ENCODE results near the gene PRR14L. TPM values are rescaled to one million over a fixed set of nuclear protein-coding genes. Genes with fewer than 3 reads are reported as not detected.
"Not testable (repeated sequence)": the region's sequence is repeated elsewhere in the genome, so short reads cannot be mapped to it uniquely, and the experiment has no call there.

PRR14L gene
- total and polyA plus RNA-seq, 7 donors = 2.7 to 16.4 (median 8.8) TPM

- H3K4me1 ChIP-seq = peaks cover 26% of the 10 kb centered on the region
- no peaks in the 10 kb centered on the region for H3K9me3 ChIP-seq
- H3K4me3 ChIP-seq = no peak overlapping the region
- H3K36me3 ChIP-seq (ENCODE audit: insufficient read depth in 1 of 2, low read depth in 1 of 2) = peaks cover 0 to 37% of the 10 kb centered on the region in 2 donors
- H3K27me3 ChIP-seq (ENCODE audit: insufficient read depth in 3 of 3, low read length in 2 of 3) = no peaks in the 10 kb centered on the region
- ATAC-seq = no peak
- WGBS, 3 donors = 50 to 65% (median 62%) methylated on average over 17 of the region's 17 CpGs
- DNase-seq = peak in 1 of 2 donors; percentile 18
- no peak overlapping the region for H3K27ac ChIP-seq
- intact Hi-C loops (cut with DNase I) = no loop called here
- TF ChIP-seq CTCF (IDR thresholded peaks at IDR 0.05) = no peak
Observed at GRCh38 chr22:31681349-31682345, 68.3 kb downstream of the PRR14L start.

- intact Hi-C loops (cut with DNase I) = no loop called here
- Histone ChIP-seq H3K4me3 (no peak overlapping the region), H3K27ac (no peak overlapping the region), H3K27me3 (ENCODE audit: insufficient read depth in 3 of 3, low read length in 2 of 3) (no peaks in the 10 kb centered on the region), H3K9me3 (no peaks in the 10 kb centered on the region), H3K4me1 (peaks cover 26% of the 10 kb centered on the region), H3K36me3 (ENCODE audit: insufficient read depth in 1 of 2, low read depth in 1 of 2) (peaks cover 0 to 30% of the 10 kb centered on the region in 2 donors)
- ATAC-seq = no peak
- TF ChIP-seq CTCF (IDR thresholded peaks at IDR 0.05) = no peak
- DNase-seq = no peak
- WGBS, 3 donors = 29 to 34% (median 30%) methylated on average over 9 of the region's 9 CpGs
Observed at GRCh38 chr22:31680861-31681341, 69.0 kb downstream of the PRR14L start.

- Histone ChIP-seq H3K36me3 (ENCODE audit: insufficient read depth in 1 of 2, low read depth in 1 of 2) (peaks cover 0 to 10% of the 10 kb centered on the region in 2 donors), H3K4me1 (peaks cover 26% of the 10 kb centered on the region), H3K27ac (no peak overlapping the region), H3K27me3 (ENCODE audit: insufficient read depth in 3 of 3, low read length in 2 of 3) (no peaks in the 10 kb centered on the region), H3K4me3 (no peak overlapping the region), H3K9me3 (no peaks in the 10 kb centered on the region)
- 87 to 94% (median 89%) methylated on average over 7 of the region's 7 CpGs for WGBS, 3 donors
- DNase-seq = no peak
- ATAC-seq = no peak
- intact Hi-C loops (cut with DNase I) = no loop called here
- TF ChIP-seq CTCF (IDR thresholded peaks at IDR 0.05) = no peak
Observed at GRCh38 chr22:31678748-31679147, 71.2 kb downstream of the PRR14L start.

GRCh38 chr22:31676700-31677099 is 73.2 kb downstream of the PRR14L start:
- no peak for TF ChIP-seq CTCF (IDR thresholded peaks at IDR 0.05)
- no peaks in the 10 kb centered on the region for H3K9me3 ChIP-seq
- peaks cover 19% of the 10 kb centered on the region for H3K4me1 ChIP-seq
- ATAC-seq = peak; percentile 97 to 99 (median 98)
- peak overlapping the region; percentile 69 for H3K27ac ChIP-seq
- WGBS, 3 donors = 0 to 2% (median 2%) methylated on average over 25 of the region's 25 CpGs
- no peaks in the 10 kb centered on the region for H3K36me3 ChIP-seq (ENCODE audit: insufficient read depth in 1 of 2, low read depth in 1 of 2)
- intact Hi-C loops (cut with DNase I) = no loop called here
- no peaks in the 10 kb centered on the region for H3K27me3 ChIP-seq (ENCODE audit: insufficient read depth in 3 of 3, low read length in 2 of 3)
- peak overlapping the region; percentile 66 for H3K4me3 ChIP-seq
- DNase-seq = peak; percentile 95

- H3K36me3 ChIP-seq (ENCODE audit: insufficient read depth in 1 of 2, low read depth in 1 of 2); H3K4me3 ChIP-seq; DNase-seq; H3K9me3 ChIP-seq; H3K27ac ChIP-seq; H3K27me3 ChIP-seq (ENCODE audit: insufficient read depth in 3 of 3, low read length in 2 of 3); H3K4me1 ChIP-seq; intact Hi-C loops (cut with DNase I); ATAC-seq: not testable (repeated sequence)
- 84 to 86% (median 85%) methylated on average over 5 of the region's 5 CpGs for WGBS, 3 donors
Observed at GRCh38 chr22:31674219-31674618, 75.7 kb downstream of the PRR14L start.

GRCh38 chr22:31668849-31669248 is 81.1 kb downstream of the PRR14L start:
- intact Hi-C loops (cut with DNase I); H3K9me3 ChIP-seq; DNase-seq; H3K36me3 ChIP-seq (ENCODE audit: insufficient read depth in 1 of 2, low read depth in 1 of 2); H3K4me3 ChIP-seq; H3K27me3 ChIP-seq (ENCODE audit: insufficient read depth in 3 of 3, low read length in 2 of 3); ATAC-seq; H3K27ac ChIP-seq; H3K4me1 ChIP-seq: not testable (repeated sequence)
- 81 to 88% (median 81%) methylated on average over 4 of the region's 4 CpGs for WGBS, 3 donors

Data from psoas muscle (tissue), 8 donors.